ENCODE data around the gene WDR81.
"Not testable (repeated sequence)": the region's sequence is repeated elsewhere in the genome, so short reads cannot be mapped to it uniquely, and the experiment has no call there.

Gene WDR81

GRCh38 chr17:1713878-1714426, 10.6 kb upstream of the WDR81 start:
- DNase-seq: peak; percentile 52

DNA sequence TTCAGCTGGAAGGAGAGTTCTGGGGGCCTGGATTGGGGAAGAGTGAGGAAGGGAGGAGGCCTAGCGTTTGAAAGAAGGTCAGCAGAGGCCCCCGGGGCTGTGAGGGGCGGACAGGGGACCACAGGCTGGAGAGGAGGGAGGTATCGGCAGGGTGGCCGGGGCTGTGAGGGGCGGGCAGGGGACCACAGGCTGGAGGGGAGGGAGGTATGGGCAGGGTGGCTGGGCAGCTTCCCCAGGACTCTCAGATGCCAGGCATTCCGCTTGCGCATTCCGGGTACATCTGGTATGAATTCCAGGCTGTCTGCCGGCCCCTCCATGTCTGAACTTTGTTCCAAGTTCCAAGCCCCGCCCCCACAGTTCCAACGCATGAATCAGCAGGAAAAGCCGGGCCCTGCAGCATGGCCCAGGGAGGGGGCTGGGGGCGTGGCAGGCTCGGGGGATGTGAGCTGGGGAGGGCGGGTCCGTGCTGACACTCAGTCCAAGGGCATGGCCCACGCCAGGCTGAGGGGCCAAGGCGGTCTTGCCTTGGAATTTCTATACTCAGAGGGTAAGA, 10.0 kb upstream of the WDR81 start:
- peak; percentile 87 for DNase-seq

GRCh38 chr17:1714980-1715802, 9.3 kb upstream of the WDR81 start:
- DNase-seq: peak; percentile 85

GRCh38 chr17:1715803-1716075, 8.8 kb upstream of the WDR81 start:
- DNase-seq: no peak

DNA sequence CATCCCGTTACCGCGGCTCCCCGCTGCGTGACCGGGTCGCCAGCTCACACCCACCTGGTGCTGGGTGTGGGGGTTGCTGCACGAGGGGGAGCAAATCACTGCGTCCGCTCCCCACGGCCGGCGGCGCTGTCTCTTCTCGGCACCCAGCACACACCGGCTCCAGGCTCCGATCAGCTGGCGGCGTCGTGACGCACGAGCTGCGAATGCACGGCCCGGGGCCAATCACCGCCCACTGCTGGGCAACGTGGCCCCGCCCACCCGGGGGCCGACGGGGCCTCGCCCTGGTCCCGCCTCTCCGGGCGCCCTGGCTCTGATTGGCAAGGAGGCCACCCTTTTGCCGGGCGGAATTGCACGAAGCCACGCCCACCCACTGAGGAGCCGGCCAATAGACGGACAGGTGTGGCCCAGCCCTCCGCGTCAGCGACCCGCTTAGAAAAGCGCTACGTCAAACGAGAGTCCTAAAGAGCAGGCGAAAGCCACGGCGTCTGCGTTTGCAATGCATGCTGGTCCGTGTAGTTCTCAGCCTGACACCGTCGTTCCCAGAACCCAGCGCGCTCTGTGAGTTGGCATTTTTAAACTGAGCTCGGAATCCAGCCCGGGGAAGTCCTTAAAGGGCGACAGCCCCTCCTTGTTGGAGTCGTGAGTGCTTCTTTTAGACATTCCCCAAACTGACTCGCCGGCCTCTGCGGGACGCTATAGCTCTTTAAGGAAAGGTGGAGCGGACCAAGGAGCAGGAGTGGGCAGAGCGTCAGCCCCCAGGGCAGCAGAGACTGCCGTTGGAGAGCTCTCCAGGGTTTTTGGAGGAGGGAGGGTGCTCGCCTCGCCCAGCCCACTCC, 8.2 kb upstream of the WDR81 start:
- peak; percentile 100 for DNase-seq

DNA sequence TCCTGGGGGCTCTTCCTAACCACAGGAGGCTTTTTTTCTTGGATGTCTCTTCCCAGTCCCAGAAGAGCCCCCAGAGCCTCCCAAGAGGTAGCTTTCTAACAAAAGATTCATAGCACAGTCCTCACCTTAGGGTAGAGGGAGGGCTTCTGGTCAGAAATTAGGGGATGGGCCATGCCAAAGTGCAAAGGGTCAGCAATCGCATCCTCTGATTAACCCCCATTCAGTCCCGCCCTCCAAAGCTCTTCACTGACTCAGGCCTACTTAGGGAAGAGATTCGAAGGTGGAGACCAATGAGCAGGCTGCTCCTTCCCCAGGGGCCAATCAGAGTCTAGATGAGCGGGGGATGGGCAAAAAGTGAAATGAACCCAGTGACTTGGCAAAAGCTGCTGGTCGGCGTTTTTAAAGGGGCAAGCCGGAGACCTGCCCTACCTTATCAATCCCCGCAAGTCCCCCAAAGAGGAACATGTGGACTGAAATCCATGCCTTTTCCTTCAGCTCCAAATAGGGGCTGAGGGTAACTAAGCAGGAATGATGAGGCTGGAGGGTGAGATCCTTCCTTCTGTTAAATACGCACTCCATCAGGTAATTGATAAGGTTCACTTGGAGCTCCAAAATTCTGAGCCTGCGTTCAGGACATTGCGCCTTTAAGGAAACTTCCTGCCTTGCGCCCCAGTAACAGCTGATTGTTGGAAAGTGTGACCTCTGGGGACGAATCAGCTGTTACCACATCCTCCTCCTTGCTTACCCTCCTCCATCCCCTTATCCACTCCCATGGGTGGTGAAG, 7.4 kb upstream of the WDR81 start:
- peak; percentile 100 for DNase-seq

DNA sequence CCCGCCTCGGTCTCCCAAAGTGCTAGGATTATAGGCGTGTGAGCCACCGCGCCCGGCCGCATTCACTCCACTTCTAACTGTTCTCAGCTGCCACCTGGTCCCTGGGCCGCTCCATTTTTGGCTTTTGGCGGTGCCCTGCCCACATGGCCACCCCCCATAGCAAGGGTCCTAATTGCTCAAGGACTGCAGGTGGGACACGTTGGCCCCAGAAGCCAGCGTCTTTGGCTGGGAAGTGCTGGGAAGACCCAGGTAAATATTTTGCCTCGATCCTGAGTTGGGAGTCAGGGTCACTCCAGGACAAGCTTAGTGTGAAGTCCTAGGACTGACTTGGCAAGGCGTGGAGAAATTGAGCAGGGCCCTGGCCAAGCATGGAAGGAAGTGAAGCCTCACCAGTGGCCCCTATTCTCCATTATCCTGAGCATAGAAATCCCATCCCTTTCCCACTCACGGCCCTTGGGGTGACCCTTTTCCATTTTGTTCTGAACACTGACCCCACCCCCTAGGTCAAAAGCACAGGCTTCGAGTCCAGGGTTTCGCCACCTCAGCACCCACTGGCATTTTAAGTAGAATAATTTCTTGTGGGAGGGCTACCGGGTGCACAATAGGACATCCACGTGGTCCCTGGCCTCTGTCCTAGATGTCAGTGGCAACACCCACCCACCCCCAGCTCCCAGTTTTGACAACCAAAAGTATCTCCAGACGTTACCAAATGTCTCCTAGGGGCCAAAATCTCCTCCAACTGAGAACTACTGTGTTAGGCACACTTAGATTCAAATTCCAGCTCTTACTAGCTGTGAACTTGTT, 5.9 kb upstream of the WDR81 start:
- no peak for DNase-seq

DNA sequence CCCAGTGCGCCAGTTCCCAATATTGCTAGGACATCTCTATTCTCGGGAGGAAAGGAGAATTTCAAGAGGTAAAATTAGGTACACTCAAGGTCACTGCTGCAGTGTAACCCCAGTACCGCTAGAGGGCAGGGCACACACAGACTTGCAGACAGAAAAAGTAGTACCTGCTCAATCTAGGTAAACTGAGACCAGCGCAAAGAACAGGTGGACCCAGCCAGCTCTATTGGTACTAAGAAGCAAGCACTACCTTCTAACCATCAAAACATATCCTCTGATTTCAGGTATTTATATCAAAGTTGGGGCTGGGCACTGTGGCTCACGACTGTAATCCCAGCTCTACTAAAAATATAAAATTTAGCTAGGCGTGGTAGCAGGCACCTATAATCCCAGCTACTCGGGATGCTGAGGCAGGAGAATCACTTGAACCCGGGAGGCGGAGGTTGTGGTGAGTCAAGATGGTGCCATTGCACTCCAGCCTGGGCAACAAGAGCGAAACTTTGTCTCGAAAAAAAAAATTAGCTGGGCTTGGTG, 3.6 kb upstream of the WDR81 start:
- DNase-seq: peak; percentile 76

GRCh38 chr17:1722022-1722421, 2.5 kb upstream of the WDR81 start:
- DNase-seq: not testable (repeated sequence)

DNA sequence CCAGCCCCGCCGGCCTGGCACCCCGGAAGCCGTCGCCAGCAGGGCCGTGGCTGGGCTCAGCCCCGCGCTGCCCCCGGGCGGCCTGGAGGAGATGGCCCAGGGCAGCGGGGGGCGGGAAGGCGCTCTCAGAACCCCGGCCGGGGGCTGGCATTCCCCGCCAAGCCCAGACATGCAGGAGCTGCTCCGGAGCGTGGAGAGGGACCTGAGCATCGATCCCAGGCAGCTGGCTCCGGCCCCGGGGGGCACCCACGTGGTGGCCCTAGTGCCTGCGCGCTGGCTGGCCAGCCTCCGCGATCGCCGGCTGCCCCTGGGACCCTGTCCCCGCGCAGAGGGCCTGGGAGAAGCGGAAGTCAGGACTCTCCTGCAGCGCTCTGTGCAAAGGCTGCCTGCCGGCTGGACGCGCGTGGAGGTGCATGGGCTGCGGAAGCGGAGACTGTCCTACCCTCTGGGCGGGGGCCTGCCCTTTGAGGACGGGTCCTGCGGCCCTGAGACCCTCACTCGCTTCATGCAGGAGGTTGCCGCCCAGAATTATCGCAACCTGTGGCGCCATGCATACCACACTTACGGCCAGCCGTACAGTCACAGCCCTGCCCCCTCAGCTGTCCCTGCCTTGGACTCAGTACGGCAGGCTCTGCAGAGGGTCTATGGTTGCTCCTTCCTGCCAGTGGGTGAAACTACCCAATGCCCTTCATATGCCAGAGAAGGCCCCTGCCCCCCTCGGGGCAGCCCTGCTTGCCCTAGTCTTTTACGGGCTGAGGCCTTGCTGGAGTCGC, 551 bp downstream of the WDR81 start:
- peak; percentile 60 for DNase-seq

GRCh38 chr17:1725642-1726511, 1.4 kb downstream of the WDR81 start:
- DNase-seq: no peak

DNA sequence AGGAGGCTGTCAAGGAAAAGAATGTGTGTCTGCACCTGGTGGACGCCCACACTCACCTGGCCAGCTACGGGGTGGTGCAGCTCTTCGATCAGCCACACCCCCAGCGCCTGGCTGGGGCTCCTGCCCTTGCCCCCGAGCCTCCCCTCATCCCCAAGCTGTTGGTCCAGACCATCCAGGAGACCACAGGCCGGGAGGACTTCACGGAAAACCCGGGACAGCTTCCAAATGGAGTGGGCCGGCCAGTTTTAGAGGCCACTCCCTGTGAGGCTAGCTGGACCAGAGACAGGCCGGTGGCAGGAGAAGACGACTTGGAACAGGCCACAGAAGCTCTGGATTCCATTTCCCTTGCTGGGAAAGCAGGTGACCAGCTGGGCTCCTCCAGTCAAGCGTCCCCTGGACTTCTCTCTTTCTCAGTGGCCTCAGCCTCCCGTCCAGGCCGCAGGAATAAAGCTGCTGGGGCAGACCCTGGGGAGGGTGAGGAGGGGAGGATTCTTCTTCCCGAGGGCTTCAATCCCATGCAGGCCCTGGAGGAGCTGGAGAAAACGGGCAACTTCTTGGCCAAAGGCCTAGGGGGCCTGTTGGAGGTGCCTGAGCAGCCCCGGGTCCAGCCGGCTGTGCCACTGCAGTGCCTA, 2.2 kb downstream of the WDR81 start:
- no peak for DNase-seq

- DNase-seq: no peak
Measured at GRCh38 chr17:1727258-1727789, 2.8 kb downstream of the WDR81 start.

GRCh38 chr17:1727876-1728630, 3.5 kb downstream of the WDR81 start:
- no peak for DNase-seq

DNA sequence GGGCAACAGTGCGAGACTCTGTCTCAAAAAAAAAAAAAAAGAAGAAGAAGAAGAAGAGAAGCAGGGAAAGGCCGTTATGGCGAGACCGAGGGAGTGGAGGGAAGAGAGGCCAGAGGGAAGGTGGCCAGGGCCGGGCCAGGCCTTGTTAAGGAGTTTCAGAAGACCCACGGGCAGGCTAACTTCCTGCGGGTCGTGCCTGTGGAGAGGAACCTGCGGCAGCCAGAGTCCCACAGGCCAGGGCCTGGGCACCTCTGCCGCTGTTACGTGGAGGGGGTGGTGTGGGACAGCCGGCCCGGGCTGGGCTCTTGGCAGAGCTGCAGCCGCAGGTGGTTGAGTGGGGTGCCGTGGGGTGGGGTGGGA, 5.4 kb downstream of the WDR81 start:
- no peak for DNase-seq

DNA sequence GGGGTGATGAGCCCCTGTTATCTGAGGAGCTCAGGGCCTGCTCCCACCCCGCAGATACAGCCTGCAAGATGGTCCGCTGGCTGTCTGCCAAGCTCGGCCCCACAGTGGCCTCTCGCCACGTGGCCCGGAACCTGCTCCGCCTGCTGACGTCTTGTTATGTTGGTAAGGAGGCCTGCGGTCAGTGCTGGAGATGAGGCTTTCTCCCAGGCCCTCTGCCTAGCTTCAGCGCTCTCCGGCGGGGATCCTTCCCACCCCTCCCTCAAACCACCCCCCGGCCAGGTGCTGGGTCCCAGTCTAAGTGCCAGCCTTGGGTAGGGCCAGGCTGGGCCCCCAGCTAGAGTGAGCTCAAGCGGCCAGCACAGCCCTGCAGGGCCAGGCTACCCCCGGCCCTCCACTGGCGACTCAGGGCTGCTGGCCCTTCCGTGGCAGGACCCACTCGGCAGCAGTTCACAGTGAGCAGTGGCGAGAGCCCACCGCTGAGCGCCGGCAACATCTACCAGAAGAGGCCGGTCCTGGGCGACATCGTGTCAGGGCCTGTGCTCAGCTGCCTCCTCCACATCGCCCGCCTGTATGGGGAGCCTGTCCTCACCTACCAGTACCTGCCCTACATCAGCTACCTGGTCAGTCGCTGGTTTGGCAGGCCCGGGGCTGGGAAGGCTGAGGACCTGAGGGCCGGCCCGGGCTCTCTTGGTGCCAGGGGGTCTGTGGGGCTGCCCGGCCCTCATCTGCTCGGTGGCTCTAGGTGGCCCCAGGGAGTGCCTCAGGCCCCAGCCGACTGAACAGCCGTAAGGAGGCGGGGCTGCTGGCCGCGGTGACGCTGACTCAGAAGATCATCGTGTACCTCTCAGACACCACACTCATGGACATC, 6.1 kb downstream of the WDR81 start:
- peak; percentile 92 for DNase-seq

GRCh38 chr17:1731194-1731506, 6.6 kb downstream of the WDR81 start:
- no peak for DNase-seq
